Measurements from ENCODE around the gene GCLM.

DNA sequence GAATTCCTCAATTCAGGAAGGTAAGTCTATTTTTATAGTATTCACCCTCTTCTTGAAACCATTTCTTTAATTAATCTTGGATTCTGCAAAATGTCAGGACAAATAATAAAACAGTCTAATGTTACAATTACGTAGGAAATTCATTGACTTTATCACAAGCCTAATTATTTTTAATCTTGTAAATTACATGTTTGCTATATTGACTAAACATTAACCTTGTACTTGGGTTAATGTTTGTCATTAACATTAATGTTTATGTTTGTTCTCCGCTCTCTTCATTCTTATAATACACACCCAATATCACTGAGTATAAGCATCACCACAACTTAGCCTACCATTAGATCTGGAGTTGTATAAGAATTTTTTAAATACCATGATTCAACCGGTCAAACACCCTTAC, 2.8 kb downstream of the GCLM start:
- TF ChIP-seq POLR2AphosphoS5 (IDR thresholded peaks at IDR 0.05) (no peak), EP300 (IDR thresholded peaks at IDR 0.05) (no peak), POLR2A (IDR thresholded peaks at IDR 0.05; ENCODE audit: low read depth) (no peak)
- TF ChIP-seq, protein P1, sequence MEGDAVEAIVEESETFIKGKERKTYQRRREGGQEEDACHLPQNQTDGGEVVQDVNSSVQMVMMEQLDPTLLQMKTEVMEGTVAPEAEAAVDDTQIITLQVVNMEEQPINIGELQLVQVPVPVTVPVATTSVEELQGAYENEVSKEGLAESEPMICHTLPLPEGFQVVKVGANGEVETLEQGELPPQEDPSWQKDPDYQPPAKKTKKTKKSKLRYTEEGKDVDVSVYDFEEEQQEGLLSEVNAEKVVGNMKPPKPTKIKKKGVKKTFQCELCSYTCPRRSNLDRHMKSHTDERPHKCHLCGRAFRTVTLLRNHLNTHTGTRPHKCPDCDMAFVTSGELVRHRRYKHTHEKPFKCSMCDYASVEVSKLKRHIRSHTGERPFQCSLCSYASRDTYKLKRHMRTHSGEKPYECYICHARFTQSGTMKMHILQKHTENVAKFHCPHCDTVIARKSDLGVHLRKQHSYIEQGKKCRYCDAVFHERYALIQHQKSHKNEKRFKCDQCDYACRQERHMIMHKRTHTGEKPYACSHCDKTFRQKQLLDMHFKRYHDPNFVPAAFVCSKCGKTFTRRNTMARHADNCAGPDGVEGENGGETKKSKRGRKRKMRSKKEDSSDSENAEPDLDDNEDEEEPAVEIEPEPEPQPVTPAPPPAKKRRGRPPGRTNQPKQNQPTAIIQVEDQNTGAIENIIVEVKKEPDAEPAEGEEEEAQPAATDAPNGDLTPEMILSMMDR (IDR thresholded peaks at IDR 0.05), result no peak

Measured in esophagus muscularis mucosa (tissue), 4 donors.